Activated naive CD8-positive, alpha-beta T cell treated with anti-CD3 and anti-CD28 coated beads for 36 hours (primary cell): Measurements from ENCODE around the gene NTRK3. TPM values are rescaled to one million over a fixed set of nuclear protein-coding genes. Genes with fewer than 3 reads are reported as not detected.

ENCODE experiments used
- DNase-seq: peaks from one replicate; pipeline ENCODE4 v3.0.0; 2021
- H3K27ac Mint-ChIP-seq: one replicate; pipeline ENCODE4 v1.8.0; 2022; ENCODE audit warnings: mild to moderate bottlenecking, moderate library complexity, mixed read lengths
- H3K27me3 Mint-ChIP-seq: one replicate; pipeline ENCODE4 v1.8.0; 2022; ENCODE audit warnings: mild to moderate bottlenecking, mixed read lengths
- H3K36me3 Mint-ChIP-seq: one replicate; pipeline ENCODE4 v1.8.0; 2021; ENCODE audit warnings: mild to moderate bottlenecking, mixed read lengths
- H3K4me1 Mint-ChIP-seq: one replicate; pipeline ENCODE4 v1.8.0; 2021; ENCODE audit warnings: mixed read lengths
- H3K4me3 Mint-ChIP-seq: one replicate; pipeline ENCODE4 v1.8.0; 2022; ENCODE audit warnings: mild to moderate bottlenecking, moderate library complexity, mixed read lengths
- H3K9me3 Mint-ChIP-seq: one replicate; pipeline ENCODE4 v1.8.0; 2022; ENCODE audit warnings: mixed read lengths
- total RNA-seq, 2 experiments: library from RNA; stranded (reverse); gene quantifications; one replicate each; pipeline ENCODE4 v1.2.3, GENCODE V29; 2021

NTRK3 gene
- not detected for total RNA-seq

- peaks cover 73% of the 10 kb centered on the region for H3K27me3 Mint-ChIP-seq
- no peaks in the 10 kb centered on the region for H3K9me3 Mint-ChIP-seq
- H3K4me1 Mint-ChIP-seq = peaks cover 19% of the 10 kb centered on the region
- no peaks in the 10 kb centered on the region for H3K36me3 Mint-ChIP-seq
- peak within 1 kb of the TSS; percentile 78 for H3K4me3 Mint-ChIP-seq
- peak within 1 kb of the TSS; percentile 0 for H3K27ac Mint-ChIP-seq
- DNase-seq = peak; percentile 11
Measured at GRCh38 chr15:88256279-88257230, at the start of gene NTRK3. Gene NTRK3 (minus strand): TSS chr15:88256739. CDS start chr15:88256153, 586 bp downstream.

- Mint-ChIP-seq H3K27ac (no peak overlapping the region), H3K36me3 (no peaks in the 10 kb centered on the region), H3K27me3 (peaks cover 11% of the 10 kb centered on the region), H3K4me3 (no peak overlapping the region), H3K9me3 (no peaks in the 10 kb centered on the region), H3K4me1 (no peaks in the 10 kb centered on the region)
- no peak for DNase-seq
Measured at GRCh38 chr15:88303395-88303794, 46.9 kb upstream of the NTRK3 start.

DNA sequence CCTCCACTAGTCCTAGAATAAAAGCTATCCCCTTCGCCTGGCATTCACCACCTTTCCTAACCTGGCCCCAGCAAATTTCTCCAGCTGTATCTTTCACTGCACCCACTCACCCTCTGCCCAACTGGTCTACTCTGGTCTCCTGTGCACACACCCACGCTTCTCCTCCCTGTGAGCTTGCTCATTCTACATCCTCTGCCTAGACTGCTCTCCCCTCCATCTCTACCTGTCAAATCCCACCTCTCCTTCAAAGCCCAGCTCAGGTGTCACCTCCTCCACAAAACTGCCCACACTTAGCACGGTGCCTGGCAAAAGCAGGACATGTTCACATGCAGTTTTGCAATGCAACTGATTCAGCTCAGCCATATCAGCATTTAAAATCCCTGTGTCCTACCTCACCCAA is 45.8 kb upstream of the NTRK3 start:
- Mint-ChIP-seq H3K36me3 (no peaks in the 10 kb centered on the region), H3K9me3 (no peaks in the 10 kb centered on the region), H3K4me1 (no peaks in the 10 kb centered on the region), H3K27me3 (peaks cover 8% of the 10 kb centered on the region), H3K4me3 (no peak overlapping the region), H3K27ac (no peak overlapping the region)
- no peak for DNase-seq

- H3K36me3 Mint-ChIP-seq = no peaks in the 10 kb centered on the region
- H3K4me3 Mint-ChIP-seq = no peak overlapping the region
- no peaks in the 10 kb centered on the region for H3K4me1 Mint-ChIP-seq
- DNase-seq = no peak
- no peaks in the 10 kb centered on the region for H3K9me3 Mint-ChIP-seq
- H3K27me3 Mint-ChIP-seq = peaks cover 6% of the 10 kb centered on the region
- no peak overlapping the region for H3K27ac Mint-ChIP-seq
Measured at GRCh38 chr15:88301311-88301710, 44.8 kb upstream of the NTRK3 start.

- Mint-ChIP-seq H3K9me3 (no peaks in the 10 kb centered on the region), H3K4me1 (no peaks in the 10 kb centered on the region), H3K27ac (no peak overlapping the region), H3K4me3 (no peak overlapping the region), H3K36me3 (no peaks in the 10 kb centered on the region), H3K27me3 (peaks cover 8% of the 10 kb centered on the region)
- DNase-seq = no peak
Measured at GRCh38 chr15:88300861-88301260, 44.3 kb upstream of the NTRK3 start.

GRCh38 chr15:88300089-88300488 is 43.5 kb upstream of the NTRK3 start:
- H3K27me3 Mint-ChIP-seq = peaks cover 5% of the 10 kb centered on the region
- no peaks in the 10 kb centered on the region for H3K4me1 Mint-ChIP-seq
- H3K9me3 Mint-ChIP-seq = no peaks in the 10 kb centered on the region
- no peak overlapping the region for H3K4me3 Mint-ChIP-seq
- no peak for DNase-seq
- H3K36me3 Mint-ChIP-seq = no peaks in the 10 kb centered on the region
- no peak overlapping the region for H3K27ac Mint-ChIP-seq

GRCh38 chr15:88299497-88299896 is 43.0 kb upstream of the NTRK3 start:
- Mint-ChIP-seq H3K27ac (no peak overlapping the region), H3K4me3 (no peak overlapping the region)

GRCh38 chr15:88288661-88289060 is 32.1 kb upstream of the NTRK3 start:
- Mint-ChIP-seq H3K4me3 (no peak overlapping the region), H3K4me1 (no peaks in the 10 kb centered on the region), H3K36me3 (no peaks in the 10 kb centered on the region), H3K27me3 (peaks cover 26% of the 10 kb centered on the region), H3K27ac (no peak overlapping the region), H3K9me3 (no peaks in the 10 kb centered on the region)
- DNase-seq = no peak

More at GRCh38 chr15:88299497-88299896, 43.0 kb upstream of the NTRK3 start:
- no peak for DNase-seq
- H3K36me3 Mint-ChIP-seq = no peaks in the 10 kb centered on the region
- H3K9me3 Mint-ChIP-seq = no peaks in the 10 kb centered on the region
- H3K27me3 Mint-ChIP-seq = peaks cover 8% of the 10 kb centered on the region
- no peaks in the 10 kb centered on the region for H3K4me1 Mint-ChIP-seq

GRCh38 chr15:88288206-88288605 is 31.7 kb upstream of the NTRK3 start:
- Mint-ChIP-seq H3K4me1 (no peaks in the 10 kb centered on the region), H3K9me3 (no peaks in the 10 kb centered on the region), H3K27me3 (peaks cover 30% of the 10 kb centered on the region), H3K36me3 (no peaks in the 10 kb centered on the region), H3K27ac (no peak overlapping the region), H3K4me3 (no peak overlapping the region)
- DNase-seq = no peak

DNA sequence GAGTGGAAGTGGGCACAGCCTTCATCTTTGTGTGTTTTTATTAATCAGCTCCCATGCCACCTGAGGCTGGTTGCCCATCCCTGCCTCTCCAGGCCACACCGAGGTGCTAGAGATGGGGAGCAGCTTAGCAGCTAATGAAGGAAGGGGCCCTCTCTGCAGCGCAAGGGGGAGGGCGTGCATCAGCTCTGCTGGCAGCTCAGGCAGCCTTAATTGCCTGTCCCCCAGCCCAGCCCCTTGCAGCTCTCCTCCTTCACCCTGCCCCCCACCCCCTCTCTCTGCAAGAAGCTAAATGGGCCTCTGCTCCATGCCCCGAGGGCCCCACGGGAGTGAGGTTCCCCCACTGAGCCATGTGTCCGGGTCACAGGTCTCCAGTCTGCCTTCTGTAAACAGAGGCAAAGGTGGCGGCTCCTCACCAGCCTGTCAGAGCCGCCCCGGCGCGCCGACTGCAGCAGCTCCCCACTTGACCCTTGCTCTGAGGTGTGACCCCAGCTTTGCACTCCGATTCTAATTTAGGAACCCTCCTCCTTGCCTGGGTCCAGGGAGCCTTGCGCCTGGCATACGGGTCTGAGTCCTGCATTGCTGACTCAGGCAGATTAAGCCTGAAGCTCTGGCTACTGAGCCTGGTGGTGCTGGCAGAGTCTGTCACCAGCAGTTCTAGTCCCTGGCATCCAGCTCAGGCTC is 27.9 kb upstream of the NTRK3 start:
- DNase-seq = no peak
- Mint-ChIP-seq H3K27me3 (peaks cover 37% of the 10 kb centered on the region), H3K27ac (no peak overlapping the region)

GRCh38 chr15:88282614-88283013 is 26.1 kb upstream of the NTRK3 start:
- no peak for DNase-seq
- H3K4me3 Mint-ChIP-seq = no peak overlapping the region
- H3K9me3 Mint-ChIP-seq = no peaks in the 10 kb centered on the region
- no peaks in the 10 kb centered on the region for H3K4me1 Mint-ChIP-seq
- H3K27me3 Mint-ChIP-seq = peaks cover 43% of the 10 kb centered on the region
- H3K27ac Mint-ChIP-seq = no peak overlapping the region
- H3K36me3 Mint-ChIP-seq = no peaks in the 10 kb centered on the region

More for the DNA sequence above, 27.9 kb upstream of the NTRK3 start:
- Mint-ChIP-seq H3K9me3 (no peaks in the 10 kb centered on the region), H3K36me3 (no peaks in the 10 kb centered on the region), H3K4me1 (no peaks in the 10 kb centered on the region), H3K4me3 (no peak overlapping the region)

GRCh38 chr15:88276821-88277410 is 20.4 kb upstream of the NTRK3 start:
- Mint-ChIP-seq H3K36me3 (no peaks in the 10 kb centered on the region), H3K9me3 (no peaks in the 10 kb centered on the region), H3K4me1 (no peaks in the 10 kb centered on the region), H3K27me3 (peaks cover 10% of the 10 kb centered on the region), H3K27ac (no peak overlapping the region), H3K4me3 (no peak overlapping the region)
- no peak for DNase-seq

DNA sequence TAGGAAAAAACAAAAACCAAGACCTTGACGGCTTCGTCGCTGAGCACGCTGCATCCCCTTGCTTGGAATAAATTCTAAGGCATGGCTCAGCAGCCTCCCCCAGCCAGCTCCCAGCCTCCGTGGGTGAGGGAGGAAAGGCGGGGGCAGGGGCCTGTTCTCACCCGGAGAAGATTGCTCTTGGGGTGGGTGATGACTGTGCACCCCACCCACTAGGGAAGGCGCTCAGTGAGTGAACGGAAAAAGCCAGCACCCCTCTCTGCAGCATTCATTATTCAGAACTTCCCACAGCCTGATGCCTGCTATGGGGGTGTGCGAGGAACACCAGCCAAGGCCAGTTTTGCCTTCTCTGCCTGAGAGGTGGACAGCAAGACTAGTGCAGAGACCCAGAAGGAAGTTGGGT is 19.3 kb upstream of the NTRK3 start:
- peaks cover 10% of the 10 kb centered on the region for H3K27me3 Mint-ChIP-seq
- H3K27ac Mint-ChIP-seq = no peak overlapping the region

GRCh38 chr15:88274553-88275460 is 18.3 kb upstream of the NTRK3 start:
- Mint-ChIP-seq H3K9me3 (no peaks in the 10 kb centered on the region), H3K36me3 (no peaks in the 10 kb centered on the region), H3K4me1 (no peaks in the 10 kb centered on the region), H3K4me3 (no peak overlapping the region), H3K27me3 (peaks cover 10% of the 10 kb centered on the region), H3K27ac (no peak overlapping the region)
- DNase-seq = peak; percentile 56

More for the DNA sequence above, 19.3 kb upstream of the NTRK3 start:
- no peaks in the 10 kb centered on the region for H3K4me1 Mint-ChIP-seq
- no peaks in the 10 kb centered on the region for H3K9me3 Mint-ChIP-seq
- no peaks in the 10 kb centered on the region for H3K36me3 Mint-ChIP-seq
- no peak overlapping the region for H3K4me3 Mint-ChIP-seq
- DNase-seq = no peak
